HL-60/S4 (cell line): Measurements from ENCODE around the gene DNAJC5G.
"Not testable (repeated sequence)": the region's sequence is repeated elsewhere in the genome, so short reads cannot be mapped to it uniquely, and the experiment has no call there.

Experiments used
- in situ Hi-C: fragments of 300-500 bp; cut with MboI; formaldehyde crosslinking; loops from 2 replicates; pipeline ENCODE4 v1.14.3; 2022; ENCODE audit warnings: low sequenced_read_pairs

Gene DNAJC5G

DNA sequence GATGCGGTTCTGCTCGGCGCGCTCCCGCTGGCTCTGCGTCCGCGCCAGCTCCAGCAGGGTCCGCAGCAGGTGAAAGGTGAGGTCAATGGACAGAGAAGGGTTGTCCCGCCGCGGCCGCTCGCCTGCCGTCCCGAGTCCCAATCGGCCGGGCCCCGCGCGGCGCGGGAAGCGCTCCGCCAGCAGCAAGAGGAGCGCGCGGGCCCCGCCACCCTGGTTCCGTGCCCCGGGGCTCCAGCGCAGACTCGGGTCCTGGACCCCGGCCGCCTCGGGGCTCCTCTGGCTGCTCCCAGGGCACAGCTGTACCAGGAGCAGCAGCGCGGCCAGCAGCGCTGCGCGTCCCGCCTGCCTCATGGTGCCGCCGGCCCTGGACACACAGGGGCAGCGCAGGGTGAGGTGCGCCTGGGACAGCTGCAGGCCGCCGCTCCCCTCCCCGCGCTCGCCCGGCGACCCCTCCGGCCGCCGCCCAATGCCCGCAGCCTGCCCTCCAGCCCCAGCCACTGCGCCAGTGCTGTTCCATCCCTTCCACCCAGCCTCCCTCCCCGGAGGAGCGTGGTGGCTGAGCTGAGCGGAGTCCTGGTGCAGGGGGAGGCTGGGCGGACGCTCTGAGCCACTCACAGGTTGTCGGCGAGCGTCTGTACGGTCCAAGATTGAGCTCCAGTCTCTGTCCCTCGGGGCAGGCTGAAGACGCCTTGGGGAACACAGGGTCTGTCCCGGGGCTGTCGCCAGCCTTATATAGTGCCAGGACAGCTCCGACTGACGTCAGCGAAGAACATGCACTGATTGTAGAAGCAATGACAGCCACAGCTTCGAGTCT, 32.5 kb downstream of the DNAJC5G start:
- in situ Hi-C loops = no loop called here

DNA sequence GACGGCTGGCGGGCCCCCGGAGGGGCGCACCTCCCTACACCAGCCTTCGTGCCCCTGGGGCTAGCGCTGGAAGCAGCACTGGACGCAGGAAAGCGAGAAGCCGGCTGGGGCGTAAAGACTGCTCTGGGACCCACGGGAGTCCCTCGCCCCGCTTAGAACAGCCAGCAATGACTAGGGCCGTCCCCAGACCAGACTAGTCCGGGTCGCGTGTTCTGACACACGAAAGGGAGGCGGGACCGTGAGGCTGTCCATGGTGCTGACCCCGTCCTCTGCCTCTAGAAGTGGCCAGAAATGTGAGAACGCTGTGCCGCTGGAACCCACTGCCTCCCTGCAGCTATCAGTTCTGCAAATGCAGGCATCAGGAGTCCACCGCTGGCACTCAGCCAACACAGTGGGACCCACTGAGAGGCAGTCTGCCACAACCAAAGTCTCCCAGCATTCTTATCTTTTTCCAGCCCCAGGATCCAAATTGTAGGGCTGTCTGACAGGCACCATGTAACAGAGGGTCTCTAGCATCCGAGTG, 33.2 kb downstream of the DNAJC5G start, which contains the start of gene UCN:
Gene UCN (minus strand): TSS at position 87 of the 523 bp plus-strand sequence. CDS start 550 bp downstream, outside the sequence.
- in situ Hi-C loops = no loop called here

DNA sequence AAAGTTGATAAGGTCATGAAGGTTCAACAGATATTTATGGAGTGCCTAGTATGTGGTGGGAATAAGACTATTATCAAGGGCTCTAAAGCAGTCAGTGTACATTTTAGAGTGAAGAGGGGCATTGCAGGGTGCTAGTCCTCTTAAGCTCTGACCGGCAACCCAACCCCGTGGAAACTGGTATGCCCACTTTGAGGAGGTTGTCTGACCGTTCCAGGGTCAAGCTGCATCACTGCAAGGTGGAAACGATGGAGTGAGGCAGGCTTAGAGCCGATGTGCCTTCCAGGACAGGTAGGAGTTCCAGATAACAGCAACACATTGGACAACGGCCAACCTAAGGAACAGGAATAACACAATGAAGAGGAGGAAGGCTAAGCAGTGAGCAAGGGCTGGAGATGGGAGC, 34.4 kb downstream of the DNAJC5G start:
- in situ Hi-C loops = no loop called here

DNA sequence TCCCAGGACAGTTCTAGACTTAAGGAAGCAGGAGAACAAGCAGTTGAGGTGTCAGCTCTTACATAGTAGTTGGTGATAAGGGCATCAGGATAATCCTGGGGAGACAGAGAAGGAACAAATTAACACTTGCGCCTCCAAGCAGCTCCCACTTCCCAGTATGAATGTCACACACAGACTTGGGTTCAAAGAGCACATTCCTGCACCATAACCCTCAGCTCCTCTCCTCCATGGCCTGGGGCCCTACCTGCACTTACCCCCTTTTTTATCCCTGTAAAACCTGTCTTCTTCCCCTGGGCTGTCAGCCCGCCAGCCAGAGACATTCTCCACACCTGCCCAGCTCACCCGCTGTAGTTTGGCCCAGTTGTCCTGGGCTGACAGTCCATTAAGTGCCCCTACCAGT, 36.9 kb downstream of the DNAJC5G start:
- in situ Hi-C loops = no loop called here

DNA sequence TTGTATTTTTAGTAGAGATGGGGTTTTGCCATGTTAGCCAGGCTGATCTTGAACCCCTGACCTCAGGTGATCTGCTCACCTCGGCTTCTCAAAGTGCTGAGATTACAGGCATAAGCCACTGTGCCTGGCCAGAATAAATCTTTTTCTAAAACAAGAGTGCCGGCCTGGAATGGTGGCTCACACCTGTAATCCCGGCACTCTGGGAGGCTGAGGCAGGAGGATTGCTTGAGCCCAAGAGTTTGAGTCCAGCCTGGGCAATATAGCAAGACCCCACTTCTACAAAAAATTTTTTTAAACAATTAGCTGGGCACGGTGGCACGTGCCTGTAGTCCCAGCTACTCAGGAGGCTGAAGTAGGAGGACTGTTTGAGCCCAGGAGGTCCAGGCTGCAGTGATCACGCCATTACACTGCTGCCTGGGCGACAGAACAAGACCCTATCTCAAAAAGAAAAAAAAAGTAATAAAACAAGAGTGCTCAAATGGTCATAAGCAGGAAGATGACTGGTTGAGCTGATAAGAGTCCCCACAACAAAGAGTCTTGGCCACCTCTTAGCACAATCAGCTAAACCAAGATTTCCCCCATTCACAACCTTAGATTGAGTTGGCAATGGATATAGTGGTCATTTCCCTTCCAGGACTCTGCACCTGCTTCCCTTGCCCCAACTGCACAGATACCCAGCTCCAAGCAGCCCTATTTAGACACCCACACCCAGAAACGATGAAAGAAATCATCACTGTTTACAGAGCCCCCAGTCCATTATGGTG, 38.8 kb downstream of the DNAJC5G start:
- in situ Hi-C loops = no loop called here

DNA sequence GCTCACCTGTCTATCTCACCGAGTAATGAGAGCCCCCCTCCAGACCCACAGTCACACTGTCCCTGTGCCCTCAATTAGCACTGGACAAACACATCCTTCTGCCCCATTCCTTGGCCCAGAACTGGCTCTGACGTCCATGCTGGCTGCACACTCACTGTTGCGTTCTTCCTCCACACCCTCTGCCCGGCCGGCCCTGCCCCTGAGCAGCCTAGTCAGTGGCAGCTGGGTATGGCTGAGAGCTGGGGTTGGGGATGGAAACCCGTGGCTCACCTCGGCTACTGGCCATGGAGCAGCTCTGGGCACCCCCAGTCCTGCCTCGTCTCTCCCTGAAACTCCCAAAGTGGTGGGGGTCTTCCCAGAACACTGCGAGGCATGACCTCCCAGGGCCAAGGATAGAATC, 39.5 kb downstream of the DNAJC5G start:
- in situ Hi-C loops = no loop called here

DNA sequence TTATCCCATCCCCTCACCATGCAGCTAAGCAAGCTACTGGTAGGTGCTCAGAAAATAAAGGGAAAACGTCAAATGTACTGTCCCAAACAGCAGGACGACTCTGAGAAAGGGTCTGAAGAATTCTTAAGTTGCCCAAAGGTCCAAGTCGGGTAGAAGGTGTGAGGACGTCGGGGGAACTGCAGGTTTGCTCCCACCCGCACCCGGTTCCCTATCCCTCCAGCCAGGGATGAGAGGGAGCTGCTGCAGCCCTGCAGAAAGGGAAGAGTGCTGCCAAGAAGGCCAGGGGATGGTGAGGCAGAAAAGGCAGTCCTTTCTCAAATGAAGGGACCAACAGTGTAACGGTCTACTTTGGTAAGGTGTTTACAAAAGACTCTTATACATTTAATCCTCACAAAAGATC, 39.9 kb downstream of the DNAJC5G start:
- in situ Hi-C loops = no loop called here

DNA sequence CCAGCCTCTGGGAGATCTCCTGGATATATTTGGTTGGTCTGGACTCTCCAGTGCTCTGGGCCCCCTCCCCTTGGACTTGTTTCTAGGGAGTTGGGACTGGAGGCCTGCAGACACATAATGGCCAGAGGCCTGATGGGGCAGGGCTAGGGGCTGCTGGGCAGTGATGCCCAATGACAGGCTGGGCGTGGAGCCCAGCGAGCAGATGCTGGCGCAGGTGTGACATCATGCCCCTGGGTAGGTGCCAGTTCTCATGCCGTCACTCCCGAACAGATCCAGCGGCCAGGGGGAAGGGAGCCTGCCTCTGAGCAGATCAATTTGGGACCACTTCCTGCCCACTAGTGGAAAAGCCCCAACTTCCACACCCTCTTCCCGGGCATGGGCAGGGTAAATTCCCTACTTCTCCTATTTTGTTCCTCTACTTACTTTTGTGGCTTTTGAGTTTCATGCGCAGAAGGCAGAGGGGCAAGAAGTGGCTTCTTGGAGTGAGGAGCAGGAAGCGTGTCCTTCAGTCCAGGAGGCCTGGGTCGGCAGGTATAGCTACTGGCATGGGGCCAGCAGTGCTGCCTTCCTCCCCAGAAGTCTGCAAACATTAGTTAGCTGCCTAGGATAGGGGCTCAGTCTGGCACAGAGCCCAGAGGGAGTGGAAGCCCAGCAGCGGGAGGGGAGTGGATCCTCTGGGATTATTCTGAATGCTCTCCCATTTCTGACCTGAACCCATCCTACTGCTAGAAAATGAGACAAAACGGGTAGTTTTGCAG, 41.6 kb downstream of the DNAJC5G start:
- in situ Hi-C loops = no loop called here

DNA sequence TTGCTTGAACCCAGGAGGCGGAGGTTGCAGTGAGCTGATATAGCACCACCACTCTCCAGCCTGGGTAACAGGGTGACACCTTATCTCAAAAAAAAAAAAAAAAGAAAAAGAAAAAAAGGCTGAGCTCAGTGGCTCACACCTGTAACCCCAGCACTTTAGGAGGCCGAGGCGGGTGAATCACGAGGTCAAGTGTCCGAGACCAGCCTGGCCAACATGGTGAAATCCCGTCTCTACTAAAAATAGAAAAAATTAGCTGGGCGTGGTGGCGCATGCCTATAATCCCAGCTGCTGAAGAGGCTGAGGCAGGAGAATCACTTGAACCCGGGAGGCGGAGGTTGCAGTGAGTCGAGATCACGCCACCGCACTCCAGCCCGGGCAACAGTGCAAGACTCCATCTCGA, 44.6 kb downstream of the DNAJC5G start:
- in situ Hi-C loops = not testable (repeated sequence)

DNA sequence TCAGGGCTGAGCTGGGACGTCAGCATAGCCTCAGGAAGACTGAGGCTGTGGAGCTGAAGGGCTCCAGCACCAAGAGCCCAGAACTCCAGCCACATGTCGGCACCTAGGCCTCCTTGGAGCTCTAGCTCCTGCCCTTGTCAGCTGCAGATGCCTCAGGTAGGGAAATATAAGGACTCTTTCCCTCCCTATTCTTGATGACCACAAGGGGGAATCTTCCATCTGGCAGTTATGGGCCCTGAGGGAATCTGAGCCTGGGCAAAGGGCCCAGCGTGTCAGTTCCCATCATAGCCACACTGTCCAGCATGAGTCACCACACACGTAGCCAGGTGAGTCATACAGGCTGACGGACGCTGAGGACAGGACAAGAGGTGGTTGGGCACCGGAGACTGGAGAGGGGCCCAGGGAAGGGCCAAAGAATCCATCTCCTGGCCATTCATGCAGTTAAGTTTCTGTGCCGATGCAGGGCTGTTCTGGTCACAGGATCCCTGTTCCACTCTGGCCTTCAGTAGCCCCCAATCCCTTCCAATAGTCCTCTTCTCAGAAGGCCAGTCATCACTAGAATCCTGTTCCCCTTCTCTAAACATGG, 45.8 kb downstream of the DNAJC5G start:
- in situ Hi-C loops = no loop called here

DNA sequence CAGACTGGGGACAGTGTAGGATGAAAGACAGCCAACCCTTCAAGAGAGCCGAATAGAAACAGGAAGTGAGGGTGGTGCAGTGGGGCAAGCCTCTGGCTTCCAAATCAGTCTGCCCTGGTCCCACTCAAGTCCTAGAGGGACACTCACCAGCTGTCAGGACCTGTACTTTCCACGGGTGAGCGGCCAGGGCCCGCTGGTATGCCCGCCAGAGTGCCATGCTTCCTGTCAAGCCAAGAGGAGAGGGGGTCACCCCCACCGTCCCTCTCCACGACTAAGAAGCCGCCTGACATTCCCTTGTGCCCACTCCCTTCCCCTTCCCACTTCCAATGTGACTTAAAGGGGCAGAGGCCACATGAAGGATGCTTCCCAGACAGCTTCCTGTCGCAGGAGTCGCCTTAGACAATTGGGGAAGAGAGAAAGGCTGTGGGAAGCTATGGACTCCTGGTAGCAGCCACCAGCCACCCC, 47.1 kb downstream of the DNAJC5G start:
- in situ Hi-C loops = no loop called here

DNA sequence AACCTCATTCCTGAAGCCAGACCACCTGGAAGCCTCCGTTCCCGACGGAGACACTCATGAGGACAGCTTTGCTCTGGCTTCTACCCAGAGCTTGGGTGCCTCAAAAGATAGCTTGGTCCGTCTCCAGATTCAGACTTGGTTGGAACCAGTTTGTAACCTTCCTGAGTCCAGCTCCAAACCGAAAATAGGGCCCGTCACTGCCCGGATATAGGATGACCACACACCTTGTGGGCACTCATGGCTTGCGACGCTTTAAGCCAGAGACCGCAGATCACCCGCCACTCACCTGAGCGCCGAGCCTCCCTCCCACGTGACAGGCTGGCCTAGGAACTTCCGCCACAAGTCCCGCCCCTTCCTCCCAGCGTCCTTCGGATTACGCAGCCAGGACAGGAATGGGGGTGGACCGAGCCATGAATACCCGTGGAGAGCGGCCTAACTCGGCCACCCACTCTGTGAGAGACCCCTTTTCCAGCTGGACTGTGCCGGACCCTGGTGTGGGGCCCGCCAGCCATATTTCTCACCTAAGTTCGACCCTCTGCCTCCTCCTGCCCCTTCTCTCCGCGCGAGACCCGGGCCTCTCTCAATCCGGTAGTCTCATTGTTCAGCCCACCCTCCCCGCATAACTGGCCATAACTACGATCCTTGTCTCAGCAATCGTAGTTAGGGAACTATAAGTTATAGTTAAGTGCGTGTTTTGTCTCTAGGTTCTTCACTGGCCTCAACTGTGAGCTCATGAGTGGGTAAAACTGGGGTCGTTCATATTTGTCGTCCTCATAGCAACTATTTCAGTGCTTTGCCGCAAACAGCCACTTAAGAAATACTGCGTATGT, 47.7 kb downstream of the DNAJC5G start, which contains the start of gene MPV17:
Gene MPV17 (minus strand): TSS at position 332 of the 830 bp plus-strand sequence. CDS start 580 bp downstream, outside the sequence.
- in situ Hi-C loops = no loop called here

DNA sequence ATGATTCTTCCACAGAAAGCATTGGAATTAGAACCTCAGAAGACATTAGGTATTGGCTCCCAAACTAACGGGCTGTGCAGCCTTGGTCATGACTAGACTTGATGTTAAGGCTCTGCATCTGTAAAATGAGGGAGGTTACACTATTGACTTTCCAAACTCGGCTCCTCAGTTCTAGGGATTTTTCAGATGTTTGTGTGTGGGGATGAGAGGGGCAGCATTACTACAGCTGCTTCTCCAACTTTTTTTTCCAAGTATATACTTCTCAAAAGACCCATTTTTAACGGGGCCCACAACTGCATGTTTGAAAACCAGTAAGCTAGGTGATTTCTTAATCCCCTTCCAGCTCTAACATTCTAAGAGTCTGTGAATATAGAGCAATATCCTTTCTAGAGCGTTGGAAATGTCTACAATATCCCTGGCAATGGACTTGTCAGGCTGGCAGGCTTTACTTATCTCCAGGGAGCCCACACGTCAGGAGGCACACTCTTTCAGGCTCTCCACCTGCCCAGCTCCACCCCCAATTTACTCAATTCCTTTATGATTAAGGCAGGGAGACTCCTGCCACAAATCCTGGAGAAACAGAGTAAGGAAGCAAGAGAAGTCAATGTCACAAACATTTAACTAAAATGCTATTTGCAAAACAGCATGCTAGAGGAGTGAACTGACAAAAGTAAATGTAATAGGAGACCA, 48.5 kb downstream of the DNAJC5G start:
- in situ Hi-C loops = no loop called here

DNA sequence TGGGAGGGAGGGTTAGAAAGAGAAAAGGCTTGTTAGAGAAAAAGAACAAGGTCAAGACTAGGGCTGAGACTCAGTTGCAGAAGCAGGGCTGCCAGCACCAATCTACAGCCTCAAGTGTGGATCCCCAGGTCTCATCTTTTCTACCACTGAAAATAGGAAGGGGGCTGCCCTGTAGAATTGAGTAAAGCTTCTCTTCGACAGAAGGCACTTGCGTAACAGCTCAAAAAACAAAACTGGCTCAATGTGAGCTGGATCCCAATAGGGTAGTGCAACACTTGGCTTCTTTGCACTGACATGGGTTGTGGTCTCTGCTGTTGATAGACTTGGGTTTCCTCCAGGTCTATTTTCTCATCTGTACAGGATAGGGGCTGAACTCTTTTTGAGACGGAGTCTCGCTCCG, 49.5 kb downstream of the DNAJC5G start:
- in situ Hi-C loops = no loop called here
